Peyer's patch (tissue), 4 donors: ENCODE data around the gene CCDC18.
"Not testable (repeated sequence)": the region's sequence is repeated elsewhere in the genome, so short reads cannot be mapped to it uniquely, and the experiment has no call there.

Source experiments
- POLR2A ChIP-seq, 2 donors: fragments of 450-650 bp; IDR thresholded peaks; one replicate each; pipeline ENCODE4 v1.5.1; 2017; ENCODE audit warnings: antibody characterized with exemption in 2 of 2, mild to moderate bottlenecking in 2 of 2, moderate library complexity in 2 of 2
- TF ChIP-seq, protein P1 (sequence below), 6 experiments: fragments of 450-650 bp in 4 of 6; fragments of 200-600 bp in 2 of 6; sonication (generic) in 1 of 6; IDR thresholded peaks; one replicate each; pipeline ENCODE4 v1.5.1; 2017 to 2019; ENCODE audit warnings: antibody characterized with exemption in 6 of 6, mild to moderate bottlenecking in 3 of 6, moderate library complexity in 1 of 6

DNA sequence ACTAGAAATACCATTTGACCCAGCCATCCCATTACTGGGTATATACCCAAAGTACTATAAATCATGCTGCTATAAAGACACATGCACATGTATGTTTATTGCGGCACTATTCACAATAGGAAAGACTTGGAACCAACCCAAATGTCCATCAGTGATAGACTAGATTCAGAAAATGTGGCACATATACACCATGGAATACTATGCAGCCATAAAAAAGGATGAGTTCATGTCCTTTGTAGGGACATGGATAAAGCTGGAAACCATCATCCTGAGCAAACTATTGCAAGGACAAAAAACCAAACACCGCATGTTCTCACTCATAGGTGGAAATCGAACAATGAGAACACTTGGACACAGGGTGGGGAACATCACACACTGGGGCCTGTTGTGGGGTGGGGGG, 88.4 kb downstream of the CCDC18 start:
- TF ChIP-seq, protein P1, sequence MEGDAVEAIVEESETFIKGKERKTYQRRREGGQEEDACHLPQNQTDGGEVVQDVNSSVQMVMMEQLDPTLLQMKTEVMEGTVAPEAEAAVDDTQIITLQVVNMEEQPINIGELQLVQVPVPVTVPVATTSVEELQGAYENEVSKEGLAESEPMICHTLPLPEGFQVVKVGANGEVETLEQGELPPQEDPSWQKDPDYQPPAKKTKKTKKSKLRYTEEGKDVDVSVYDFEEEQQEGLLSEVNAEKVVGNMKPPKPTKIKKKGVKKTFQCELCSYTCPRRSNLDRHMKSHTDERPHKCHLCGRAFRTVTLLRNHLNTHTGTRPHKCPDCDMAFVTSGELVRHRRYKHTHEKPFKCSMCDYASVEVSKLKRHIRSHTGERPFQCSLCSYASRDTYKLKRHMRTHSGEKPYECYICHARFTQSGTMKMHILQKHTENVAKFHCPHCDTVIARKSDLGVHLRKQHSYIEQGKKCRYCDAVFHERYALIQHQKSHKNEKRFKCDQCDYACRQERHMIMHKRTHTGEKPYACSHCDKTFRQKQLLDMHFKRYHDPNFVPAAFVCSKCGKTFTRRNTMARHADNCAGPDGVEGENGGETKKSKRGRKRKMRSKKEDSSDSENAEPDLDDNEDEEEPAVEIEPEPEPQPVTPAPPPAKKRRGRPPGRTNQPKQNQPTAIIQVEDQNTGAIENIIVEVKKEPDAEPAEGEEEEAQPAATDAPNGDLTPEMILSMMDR (IDR thresholded peaks at IDR 0.05) = not testable (repeated sequence)
- TF ChIP-seq POLR2A (IDR thresholded peaks at IDR 0.05) = not testable (repeated sequence)
